K562 (cell line): ENCODE data around the gene SRPX. TPM values are rescaled to one million over a fixed set of nuclear protein-coding genes. Genes with fewer than 3 reads are reported as not detected.
A peak's percentile ranks its signal among the peaks of the same experiment; 100 is the strongest.

ENCODE experiments used
- ARID4B ChIP-seq: sonication (generic); formaldehyde crosslinking; IDR thresholded peaks from 2 replicates; pipeline ENCODE4 v1.8.0; 2022; ENCODE audit warnings: mild to moderate bottlenecking, missing genetic modification reagents
- CTCF ChIP-seq, 3 experiments: IDR thresholded peaks in 2 of 3; conservative IDR thresholded peaks in 1 of 3; 2 replicates each; pipeline ENCODE4 v1.5.1; 2011 to 2012; ENCODE audit warnings: low read length in 3 of 3, mild to moderate bottlenecking in 3 of 3, control low read depth in 2 of 3, improper control_type of control experiment in 1 of 3, inconsistent platforms in 1 of 3, low read depth in 1 of 3, mixed read lengths in 1 of 3, moderate library complexity in 1 of 3; ENCODE audit not compliant: insufficient read depth in 2 of 3
- DEAF1 ChIP-seq: fragments of 450-650 bp; formaldehyde crosslinking; IDR thresholded peaks from 2 replicates; pipeline ENCODE4 v1.4.0; 2020; ENCODE audit warnings: mild to moderate bottlenecking, moderate library complexity
- ELF1 ChIP-seq: fragments of 200-800 bp; sonication (Bioruptor generic); IDR thresholded peaks from 2 replicates; pipeline ENCODE4 v1.6.1; 2016; ENCODE audit warnings: missing genetic modification characterization, missing compliant biosample characterization
- ELF2 ChIP-seq: fragments of 250-450 bp; sonication (Bioruptor Pico); IDR thresholded peaks from 2 replicates; pipeline ENCODE4 v1.5.0; 2021; ENCODE audit warnings: mild to moderate bottlenecking
- HDAC2 ChIP-seq: fragments of 450-650 bp; IDR thresholded peaks from 2 replicates; pipeline ENCODE4 v1.6.1; 2016; ENCODE audit warnings: mild to moderate bottlenecking
- LEF1 ChIP-seq: fragments of 450-650 bp; IDR thresholded peaks from 2 replicates; pipeline ENCODE4 v1.6.1; 2016; ENCODE audit warnings: mild to moderate bottlenecking
- MIER1 ChIP-seq: fragments of 450-650 bp; IDR thresholded peaks from 2 replicates; pipeline ENCODE4 v1.6.1; 2016; ENCODE audit warnings: antibody characterized with exemption, mild to moderate bottlenecking, low read depth
- MYC ChIP-seq, 2 experiments: fragments of 250-450 bp in 1 of 2; sonication (Bioruptor Pico) in 1 of 2; IDR thresholded peaks; 2 replicates each; pipeline versions ENCODE4 v1.5.1 to v1.6.1; 2012 to 2021; ENCODE audit warnings: low read depth in 2 of 2, borderline replicate concordance in 1 of 2, improper control_type of control experiment in 1 of 2, low read length in 1 of 2, mild to moderate bottlenecking in 1 of 2, moderate library complexity in 1 of 2
- NCOR1 ChIP-seq: fragments of 450-650 bp; IDR thresholded peaks from 2 replicates; pipeline ENCODE4 v1.6.1; 2016; ENCODE audit warnings: mild to moderate bottlenecking, moderate library complexity
- RAD51 ChIP-seq: fragments of 450-650 bp; IDR thresholded peaks from 2 replicates; pipeline ENCODE4 v1.7.1; 2016; ENCODE audit warnings: low read depth, mild to moderate bottlenecking, borderline replicate concordance
- SMC3 ChIP-seq: conservative IDR thresholded peaks from 2 replicates; pipeline ENCODE4 v1.6.1; 2011; ENCODE audit warnings: low read depth, low read length, improper control_type of control experiment; ENCODE audit not compliant: insufficient read depth
- SPI1 ChIP-seq: IDR thresholded peaks from 2 replicates; pipeline ENCODE4 v1.6.1; 2011; ENCODE audit warnings: low read depth, low read length, control low read depth, borderline replicate concordance
- STAG1 ChIP-seq: sonication (generic); formaldehyde crosslinking; IDR thresholded peaks from 2 replicates; pipeline ENCODE4 v1.5.0; 2020; ENCODE audit warnings: missing genetic modification reagents, borderline replicate concordance
- STAT6 ChIP-seq: sonication (generic); formaldehyde crosslinking; IDR thresholded peaks from 2 replicates; pipeline ENCODE4 v1.8.1; 2023; ENCODE audit warnings: mild to moderate bottlenecking, missing genetic modification reagents
- THRAP3 ChIP-seq: fragments of 450-650 bp; IDR thresholded peaks from 2 replicates; pipeline ENCODE4 v1.6.1; 2016; ENCODE audit warnings: mild to moderate bottlenecking, inconsistent platforms, borderline replicate concordance
- XRCC5 ChIP-seq: fragments of 200-400 bp; formaldehyde crosslinking; IDR thresholded peaks from 2 replicates; pipeline ENCODE4 v1.6.1; 2017; ENCODE audit warnings: low read depth, mild to moderate bottlenecking, low read length
- polyA plus RNA-seq, 8 experiments: library from polyadenylated mRNA; depleted of rRNA in 4 of 8; stranded (reverse) in 5 of 8; unstranded in 3 of 8; fragments of >200 nt; fragmentation: Nextera tagmentation in 2 of 8; fragmentation: Illumina TruSeq in 1 of 8; extraction: Ambion mirVana in 2 of 8; extraction: Trizol in 1 of 8; gene quantifications; 2 replicates each; pipeline versions ENCODE4 v1.2.1 to v1.2.3, GENCODE V29; 2011 to 2014; ENCODE audit warnings: inconsistent platforms in 1 of 8, missing spikeins in 1 of 8
- total RNA-seq, 7 experiments: library from RNA; depleted of rRNA in 6 of 7; stranded (reverse); fragments of >200 nt in 6 of 7; fragmentation: Illumina TruSeq in 2 of 7; extraction: Trizol in 2 of 7; gene quantifications; 2 replicates each; pipeline versions ENCODE4 v1.2.1 to v1.2.3, GENCODE V29; 2011 to 2021; ENCODE audit warnings: low replicate concordance in 1 of 7

Gene SRPX
- total and polyA plus RNA-seq, 9 of the 15 experiments (the other 6 are each of a cell fraction or from before 2014, with no cell fraction given) = 0.11 to 0.77 (median 0.38) TPM; not detected in 2

- TF ChIP-seq CTCF (IDR thresholded peaks at IDR 0.05 in 2 of 3, conservative IDR thresholded peaks at IDR 0.05 in 1 of 3; ENCODE audit: insufficient read depth in 2 of 3, low read depth in 1 of 3, low read length in 3 of 3) = peak; percentile 60 to 77 (median 68)
- no peak for TF ChIP-seq ELF1
- TF ChIP-seq MIER1 = no peak
- peak; percentile 47; the same call in 1 of the 2 replicates for TF ChIP-seq DEAF1 (CRISPR knock-in tag)
- no peak for TF ChIP-seq ARID4B (CRISPR knock-in tag)
- TF ChIP-seq STAG1 = peak; percentile 73; the same call in 1 of the 2 replicates
- no peak for TF ChIP-seq XRCC5
- no peak for TF ChIP-seq THRAP3
- TF ChIP-seq SMC3 = peak; percentile 62
- TF ChIP-seq NCOR1 = no peak
- no peak for TF ChIP-seq RAD51
- TF ChIP-seq STAT6 (CRISPR knock-in tag) = no peak
- no peak for TF ChIP-seq LEF1
- no peak for TF ChIP-seq MYC (IDR thresholded peaks at IDR 0.05; ENCODE audit: low read depth, low read length)
- no peak for TF ChIP-seq MYC (CRISPR knock-in tag; IDR thresholded peaks at IDR 0.05; ENCODE audit: borderline replicate concordance, low read depth)
- no peak for TF ChIP-seq ELF2 (CRISPR knock-in tag)
- TF ChIP-seq HDAC2 = no peak
- TF ChIP-seq SPI1 = no peak
Measured at GRCh38 chrX:38175139-38175538, 45.5 kb downstream of the SRPX start (continued).
